Measurements from ENCODE around the gene TSC22D4. TPM values are rescaled to one million over a fixed set of nuclear protein-coding genes. Genes with fewer than 3 reads are reported as not detected.
A peak's percentile ranks its signal among the peaks of the same experiment; 100 is the strongest.

Gene TSC22D4
- total RNA-seq, 1 donor from 2014 or later, result 51.1 TPM

- intact Hi-C loops (cut with micrococcal nuclease), result no loop called here
- DNase-seq, result no peak
- no peak for ATAC-seq
Observed at GRCh38 chr7:100496509-100496908, 17.5 kb upstream of the TSC22D4 start.

GRCh38 chr7:100493476-100494264 is 14.7 kb upstream of the TSC22D4 start:
- DNase-seq (peak; percentile 69), ATAC-seq (peak; percentile 80)
- intact Hi-C loops (cut with micrococcal nuclease), result no loop called here

- ATAC-seq (no peak), DNase-seq (no peak)
- intact Hi-C loops (cut with micrococcal nuclease), result no loop called here
Observed at GRCh38 chr7:100492738-100493475, 13.9 kb upstream of the TSC22D4 start.

- intact Hi-C loops (cut with micrococcal nuclease), result no loop called here
- no peak for DNase-seq
- no peak for ATAC-seq
Observed at GRCh38 chr7:100491192-100491578, 12.2 kb upstream of the TSC22D4 start.

- DNase-seq (no peak), ATAC-seq (no peak)
- intact Hi-C loops (cut with micrococcal nuclease), result no loop called here
Observed at GRCh38 chr7:100490483-100491191, 11.6 kb upstream of the TSC22D4 start.

- ATAC-seq, result no peak
- intact Hi-C loops (cut with micrococcal nuclease), result no loop called here
- no peak for DNase-seq
Observed at GRCh38 chr7:100489824-100490223, 10.8 kb upstream of the TSC22D4 start.

- DNase-seq (no peak), ATAC-seq (no peak)
- intact Hi-C loops (cut with micrococcal nuclease), result no loop called here
Observed at GRCh38 chr7:100489121-100489520, 10.1 kb upstream of the TSC22D4 start.

- DNase-seq, result no peak
- intact Hi-C loops (cut with micrococcal nuclease), result no loop called here
Observed at GRCh38 chr7:100488333-100489095, 9.5 kb upstream of the TSC22D4 start.

GRCh38 chr7:100486753-100487446 is 7.9 kb upstream of the TSC22D4 start:
- DNase-seq, result no peak
- ATAC-seq, result no peak
- intact Hi-C loops (cut with micrococcal nuclease), result no loop called here

More at GRCh38 chr7:100488333-100489095, 9.5 kb upstream of the TSC22D4 start:
- ATAC-seq, result no peak

- no peak for DNase-seq
- intact Hi-C loops (cut with micrococcal nuclease), result no loop called here
Observed at GRCh38 chr7:100486111-100486636, 7.2 kb upstream of the TSC22D4 start.

GRCh38 chr7:100485471-100485876 is 6.5 kb upstream of the TSC22D4 start:
- intact Hi-C loops (cut with micrococcal nuclease), result no loop called here
- no peak for ATAC-seq
- no peak for DNase-seq

More at GRCh38 chr7:100486111-100486636, 7.2 kb upstream of the TSC22D4 start:
- no peak for ATAC-seq

GRCh38 chr7:100484673-100485045 is 5.6 kb upstream of the TSC22D4 start:
- DNase-seq (no peak), ATAC-seq (no peak)
- intact Hi-C loops (cut with micrococcal nuclease), result loop anchor here (5.0 kb wide), 1 partner anchor 63 kb away; no protein-coding TSS in a partner anchor

- peak; percentile 56 for ATAC-seq
- DNase-seq, result peak; percentile 73
- intact Hi-C loops (cut with micrococcal nuclease), result loop anchor here (5.0 kb wide), 1 partner anchor 63 kb away; no protein-coding TSS in a partner anchor
Observed at GRCh38 chr7:100483722-100484672, 5.0 kb upstream of the TSC22D4 start, which contains the start of gene NYAP1. NYAP1 (plus strand) TSS chr7:100483927; CDS start chr7:100485312, 1,385 bp downstream.

- intact Hi-C loops (cut with micrococcal nuclease), result loop anchor here (5.0 kb wide), 1 partner anchor 64 kb away; no protein-coding TSS in a partner anchor
- peak; percentile 86 for DNase-seq
- ATAC-seq, result peak; percentile 50
Observed at GRCh38 chr7:100483090-100483721, 4.2 kb upstream of the TSC22D4 start.

GRCh38 chr7:100482728-100483089 is 3.7 kb upstream of the TSC22D4 start:
- DNase-seq (no peak), ATAC-seq (no peak)

GRCh38 chr7:100481466-100481865 is 2.5 kb upstream of the TSC22D4 start:
- no peak for ATAC-seq
- intact Hi-C loops (cut with micrococcal nuclease), result loop anchor here (5.0 kb wide), 1 partner anchor 66 kb away; no protein-coding TSS in a partner anchor
- DNase-seq, result no peak

More at GRCh38 chr7:100482728-100483089, 3.7 kb upstream of the TSC22D4 start:
- intact Hi-C loops (cut with micrococcal nuclease), result loop anchor here (5.0 kb wide), 1 partner anchor 65 kb away; no protein-coding TSS in a partner anchor
